OCI-LY3 (cell line): Measurements from ENCODE around the gene PEX26.
"Not testable (repeated sequence)": the region's sequence is repeated elsewhere in the genome, so short reads cannot be mapped to it uniquely, and the experiment has no call there.

ENCODE experiments used
- H2AFZ ChIP-seq: fragments of 200-600, 300-600 bp; shearing (Covaris generic); 2 replicates; pipeline ENCODE4 v1.6.0; 2014; ENCODE audit warnings: antibody characterized with exemption, low read depth, low read length
- H3K27ac ChIP-seq: fragments of 200-600, 300-600 bp; sonication (generic); 2 replicates; pipeline ENCODE4 v1.5.1; 2014; ENCODE audit warnings: mild to moderate bottlenecking, low read length, moderate library complexity, mixed read lengths
- H3K27me3 ChIP-seq: fragments of 200-600, 300-600 bp; sonication (generic); 2 replicates; pipeline ENCODE4 v1.6.1; 2014; ENCODE audit warnings: low read depth, low read length, mixed read lengths
- H3K36me3 ChIP-seq: fragments of 200-600, 300-600 bp; sonication (generic); replicated peaks from 2 replicates; pipeline ENCODE3; 2014; ENCODE audit warnings: low read depth, low read length, mixed read lengths
- H3K4me1 ChIP-seq: fragments of 300-600, 200-600 bp; sonication (generic); 2 replicates; pipeline ENCODE4 v1.6.1; 2014; ENCODE audit warnings: low read length, mixed read lengths
- H3K4me2 ChIP-seq: fragments of 200-600, 300-600 bp; sonication (generic); 2 replicates; pipeline ENCODE4 v1.6.1; 2014; ENCODE audit warnings: low read length, mixed read lengths
- H3K4me3 ChIP-seq: fragments of 300-600, 200-600 bp; sonication (generic); 2 replicates; pipeline ENCODE4 v1.5.1; 2014; ENCODE audit warnings: antibody characterized with exemption, mild to moderate bottlenecking, low read length, moderate library complexity
- H3K79me2 ChIP-seq: fragments of 300-600, 200-600 bp; shearing (Covaris generic); 2 replicates; pipeline ENCODE4 v1.6.1; 2014; ENCODE audit warnings: mild to moderate bottlenecking, low read length, mixed read lengths
- H3K9ac ChIP-seq: fragments of 300-600, 200-600 bp; shearing (Covaris generic); 2 replicates; pipeline ENCODE4 v1.6.0; 2014; ENCODE audit warnings: mild to moderate bottlenecking, low read length, moderate library complexity
- H3K9me3 ChIP-seq: fragments of 200-600, 300-600 bp; shearing (Covaris generic); 2 replicates; pipeline ENCODE4 v1.6.1; 2014; ENCODE audit warnings: low read length, mixed read lengths; ENCODE audit not compliant: insufficient read depth
- H4K20me1 ChIP-seq: fragments of 200-600, 300-600 bp; sonication (generic); 2 replicates; pipeline ENCODE4 v1.6.1; 2016; ENCODE audit warnings: low read length, mixed read lengths; ENCODE audit not compliant: insufficient read depth
- EZH2phosphoT487 ChIP-seq: fragments of 200-600 bp; shearing (Covaris generic); IDR thresholded peaks from 2 replicates; pipeline ENCODE4 v1.6.1; 2018; ENCODE audit warnings: antibody characterized with exemption, mixed run types, low read depth
- TF ChIP-seq, protein P1 (sequence below): fragments of 200-600, 300-600 bp; sonication (generic); IDR thresholded peaks from 2 replicates; pipeline ENCODE4 v1.5.1; 2014; ENCODE audit warnings: antibody characterized with exemption, low read length, low read depth

The PEX26 gene

DNA sequence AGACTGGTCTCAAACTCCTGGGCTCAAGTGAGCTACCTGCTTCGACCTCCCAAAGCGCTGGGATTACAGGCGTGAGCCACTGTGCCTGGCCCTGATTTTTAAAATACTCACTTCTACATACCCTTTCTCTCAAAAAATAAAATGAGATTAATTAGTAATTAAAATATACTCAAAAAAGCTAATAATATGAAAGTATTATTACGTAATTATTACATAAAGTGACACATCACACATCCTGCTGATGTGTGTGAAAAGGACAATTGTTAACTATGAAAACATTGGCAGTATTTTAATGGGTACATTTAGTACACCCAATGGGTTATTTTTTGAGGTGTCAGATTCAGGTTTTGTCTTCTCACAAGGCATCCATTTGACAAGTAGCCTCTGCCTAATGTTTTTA is 32.0 kb upstream of the PEX26 start:
- Histone ChIP-seq H3K4me2 (no peak overlapping the region), H3K9ac (no peak overlapping the region), H3K36me3 (no peaks in the 10 kb centered on the region), H3K4me3 (no peak overlapping the region), H3K4me1 (peaks cover 17% of the 10 kb centered on the region), H3K27me3 (no peaks in the 10 kb centered on the region), H3K9me3 (peaks cover 6% of the 10 kb centered on the region; the same call in 1 of the 2 replicates), H4K20me1 (no peaks in the 10 kb centered on the region), H3K79me2 (no peaks in the 10 kb centered on the region), H2AFZ (no peak overlapping the region), H3K27ac (no peak overlapping the region)
- no peak for TF ChIP-seq EZH2phosphoT487
- TF ChIP-seq, protein P1, sequence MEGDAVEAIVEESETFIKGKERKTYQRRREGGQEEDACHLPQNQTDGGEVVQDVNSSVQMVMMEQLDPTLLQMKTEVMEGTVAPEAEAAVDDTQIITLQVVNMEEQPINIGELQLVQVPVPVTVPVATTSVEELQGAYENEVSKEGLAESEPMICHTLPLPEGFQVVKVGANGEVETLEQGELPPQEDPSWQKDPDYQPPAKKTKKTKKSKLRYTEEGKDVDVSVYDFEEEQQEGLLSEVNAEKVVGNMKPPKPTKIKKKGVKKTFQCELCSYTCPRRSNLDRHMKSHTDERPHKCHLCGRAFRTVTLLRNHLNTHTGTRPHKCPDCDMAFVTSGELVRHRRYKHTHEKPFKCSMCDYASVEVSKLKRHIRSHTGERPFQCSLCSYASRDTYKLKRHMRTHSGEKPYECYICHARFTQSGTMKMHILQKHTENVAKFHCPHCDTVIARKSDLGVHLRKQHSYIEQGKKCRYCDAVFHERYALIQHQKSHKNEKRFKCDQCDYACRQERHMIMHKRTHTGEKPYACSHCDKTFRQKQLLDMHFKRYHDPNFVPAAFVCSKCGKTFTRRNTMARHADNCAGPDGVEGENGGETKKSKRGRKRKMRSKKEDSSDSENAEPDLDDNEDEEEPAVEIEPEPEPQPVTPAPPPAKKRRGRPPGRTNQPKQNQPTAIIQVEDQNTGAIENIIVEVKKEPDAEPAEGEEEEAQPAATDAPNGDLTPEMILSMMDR, result no peak

DNA sequence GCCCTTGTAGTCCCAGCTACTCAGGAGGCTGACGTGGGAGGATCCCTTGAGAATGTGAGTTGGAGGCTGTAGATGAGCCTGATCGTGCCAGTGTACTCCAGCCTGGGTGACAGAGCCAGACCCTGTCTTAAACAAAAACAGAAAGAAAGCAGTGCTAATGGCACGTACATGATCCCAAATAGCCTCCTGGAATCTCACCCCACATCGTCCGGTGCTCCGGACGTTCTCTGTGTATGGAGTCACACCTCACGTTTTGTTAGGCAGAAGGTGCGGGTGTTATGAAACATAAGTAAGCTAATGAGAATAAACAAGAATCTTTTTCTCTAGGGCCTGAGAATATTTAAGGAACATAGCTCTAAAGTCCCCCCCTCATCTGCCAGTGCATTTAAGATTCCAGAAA is 29.7 kb upstream of the PEX26 start:
- Histone ChIP-seq H2AFZ (no peak overlapping the region), H3K27me3 (no peaks in the 10 kb centered on the region), H3K4me1 (peaks cover 17% of the 10 kb centered on the region), H3K79me2 (no peaks in the 10 kb centered on the region), H4K20me1 (no peaks in the 10 kb centered on the region), H3K4me2 (no peak overlapping the region), H3K9ac (no peak overlapping the region), H3K36me3 (no peaks in the 10 kb centered on the region), H3K9me3 (0 out of 2 replicates have a peak, but pooled peaks cover under 1% of the 10 kb centered on the region), H3K4me3 (no peak overlapping the region), H3K27ac (no peak overlapping the region)
- TF ChIP-seq EZH2phosphoT487, result no peak
- TF ChIP-seq, protein P1, result no peak

DNA sequence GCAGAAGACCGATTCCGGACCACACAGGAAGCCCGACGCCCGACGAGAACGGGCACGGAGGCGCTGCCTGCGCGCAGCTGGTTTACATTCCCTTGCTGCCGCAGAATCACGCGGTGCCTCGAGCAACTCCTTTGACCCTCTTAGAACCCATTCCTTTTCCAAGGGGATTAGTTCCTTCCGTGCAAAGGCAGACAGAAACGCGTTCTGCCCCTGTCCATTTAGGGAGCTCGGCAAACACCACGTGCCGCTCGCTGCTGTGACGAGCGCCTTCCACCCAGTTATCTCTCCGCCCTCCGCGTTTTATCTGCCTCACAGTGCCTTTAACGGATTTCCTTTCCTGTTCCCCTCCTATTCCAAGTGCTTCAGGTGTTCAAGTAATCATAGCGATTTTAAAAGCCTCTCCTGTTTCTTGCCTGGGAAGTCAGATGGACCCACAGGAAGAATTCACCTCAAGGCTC is 29.3 kb upstream of the PEX26 start:
- no peaks in the 10 kb centered on the region for H3K36me3 ChIP-seq
- no peak for TF ChIP-seq EZH2phosphoT487
- TF ChIP-seq, protein P1, result no peak
- no peaks in the 10 kb centered on the region for H3K27me3 ChIP-seq
- H3K9me3 ChIP-seq, result no peaks in the 10 kb centered on the region
- H2AFZ ChIP-seq, result no peak overlapping the region
- H3K4me3 ChIP-seq, result no peak overlapping the region
- H3K9ac ChIP-seq, result no peak overlapping the region
- H4K20me1 ChIP-seq, result no peaks in the 10 kb centered on the region
- no peak overlapping the region for H3K4me2 ChIP-seq
- H3K27ac ChIP-seq, result no peak overlapping the region
- no peaks in the 10 kb centered on the region for H3K79me2 ChIP-seq
- H3K4me1 ChIP-seq, result peaks cover 17% of the 10 kb centered on the region

DNA sequence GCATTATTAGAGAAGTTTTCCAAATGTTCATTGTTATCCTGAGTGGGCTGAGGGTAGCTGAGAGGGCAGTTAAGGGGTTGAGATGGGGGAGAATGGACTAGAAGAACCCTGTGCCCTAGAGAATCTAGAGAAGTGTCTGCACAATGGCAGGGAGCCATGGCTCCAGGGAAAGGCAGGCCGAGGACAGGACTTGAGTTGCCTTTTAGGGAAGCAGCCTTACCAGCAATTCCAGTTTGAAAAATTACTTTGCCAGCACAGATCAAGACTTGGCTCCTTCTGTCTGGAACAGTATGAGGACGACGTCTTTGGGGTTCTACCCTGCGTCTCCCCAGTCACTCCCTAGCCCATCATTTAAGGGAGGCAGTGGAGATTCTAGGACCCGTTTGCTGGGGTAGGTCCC is 27.7 kb upstream of the PEX26 start:
- no peak overlapping the region for H3K27ac ChIP-seq
- H3K4me1 ChIP-seq, result peaks cover 4% of the 10 kb centered on the region
- no peaks in the 10 kb centered on the region for H4K20me1 ChIP-seq
- no peaks in the 10 kb centered on the region for H3K79me2 ChIP-seq
- TF ChIP-seq EZH2phosphoT487, result no peak
- TF ChIP-seq, protein P1, result no peak
- H3K27me3 ChIP-seq, result no peaks in the 10 kb centered on the region
- H3K4me3 ChIP-seq, result no peak overlapping the region
- H3K9ac ChIP-seq, result no peak overlapping the region
- no peak overlapping the region for H3K4me2 ChIP-seq
- H3K36me3 ChIP-seq, result no peaks in the 10 kb centered on the region
- no peaks in the 10 kb centered on the region for H3K9me3 ChIP-seq
- no peak overlapping the region for H2AFZ ChIP-seq

DNA sequence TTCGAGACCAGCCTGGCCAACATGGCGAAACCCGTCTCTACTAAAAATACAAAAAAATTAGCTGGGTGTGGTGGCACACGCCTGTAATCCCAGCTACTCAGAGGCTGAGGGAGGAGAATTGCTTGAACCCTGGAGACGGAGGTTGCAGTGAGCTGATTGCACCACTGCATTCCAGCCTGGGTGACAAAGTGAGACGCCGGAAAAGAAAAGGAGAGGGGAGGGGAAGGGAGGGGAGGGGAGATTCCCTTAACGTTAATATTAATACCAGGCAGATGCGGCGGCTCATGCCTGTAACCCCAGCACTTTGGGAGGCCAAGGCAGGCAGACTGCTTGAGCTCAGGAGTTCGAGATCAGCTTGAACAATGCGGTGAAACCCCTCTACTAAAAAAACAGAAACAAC is 26.7 kb upstream of the PEX26 start:
- H3K36me3 ChIP-seq, H4K20me1 ChIP-seq, H3K4me2 ChIP-seq, H3K4me1 ChIP-seq, H3K4me3 ChIP-seq, H3K9ac ChIP-seq, H3K9me3 ChIP-seq, H3K27me3 ChIP-seq, H3K79me2 ChIP-seq, H2AFZ ChIP-seq, H3K27ac ChIP-seq: not testable (repeated sequence)

DNA sequence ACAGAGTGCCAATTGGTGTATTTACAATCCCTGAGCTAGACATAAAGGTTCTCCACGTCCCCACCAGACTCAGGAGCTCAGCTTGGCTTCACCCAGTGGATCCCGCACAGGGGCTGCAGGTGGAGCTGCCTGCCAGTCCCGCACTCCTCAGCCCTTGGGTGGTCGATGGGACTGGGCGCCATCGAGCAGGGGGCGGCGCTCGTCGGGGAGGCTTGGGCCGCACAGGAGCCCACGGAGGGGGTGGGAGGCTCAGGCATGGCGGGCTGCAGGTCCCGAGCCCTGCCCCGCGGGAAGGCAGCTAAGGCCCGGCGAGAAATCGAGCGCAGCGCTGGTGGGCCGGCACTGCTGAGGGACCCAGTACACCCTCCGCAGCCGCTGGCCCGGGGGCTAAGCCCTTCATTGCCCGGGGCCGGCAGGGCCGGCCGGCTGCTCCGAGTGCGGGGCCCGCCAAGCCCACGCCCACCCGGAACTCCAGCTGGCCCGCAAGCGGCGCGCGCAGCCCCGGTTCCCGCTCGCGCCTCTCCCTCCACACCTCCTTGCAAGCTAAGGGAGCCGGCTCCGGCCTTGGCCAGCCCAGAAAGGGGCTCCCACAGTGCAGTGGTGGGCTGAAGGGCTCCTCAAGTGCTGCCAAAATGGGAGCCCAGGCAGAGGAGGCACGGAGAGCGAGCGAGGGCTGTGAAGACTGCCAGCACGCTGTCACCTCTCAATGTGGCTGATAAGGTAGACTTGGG is 24.4 kb upstream of the PEX26 start:
- not testable (repeated sequence) for H3K79me2 ChIP-seq, H3K27ac ChIP-seq, H3K9ac ChIP-seq, H3K4me3 ChIP-seq, H3K4me2 ChIP-seq, H3K27me3 ChIP-seq, H3K36me3 ChIP-seq, H2AFZ ChIP-seq, H3K9me3 ChIP-seq, H4K20me1 ChIP-seq
- H3K4me1 ChIP-seq, result peaks cover 33% of the 10 kb centered on the region
